HG03565 (cell line): ENCODE data around the gene PARD3B.

Source experiments
- ATAC-seq: cut with Tn5 transposase; IDR thresholded peaks from one replicate; pipeline ENCODE4 v1.9.1; 2021; ENCODE audit warnings: mild to moderate bottlenecking, moderate library complexity; ENCODE audit not compliant: unreplicated experiment

The PARD3B gene

DNA sequence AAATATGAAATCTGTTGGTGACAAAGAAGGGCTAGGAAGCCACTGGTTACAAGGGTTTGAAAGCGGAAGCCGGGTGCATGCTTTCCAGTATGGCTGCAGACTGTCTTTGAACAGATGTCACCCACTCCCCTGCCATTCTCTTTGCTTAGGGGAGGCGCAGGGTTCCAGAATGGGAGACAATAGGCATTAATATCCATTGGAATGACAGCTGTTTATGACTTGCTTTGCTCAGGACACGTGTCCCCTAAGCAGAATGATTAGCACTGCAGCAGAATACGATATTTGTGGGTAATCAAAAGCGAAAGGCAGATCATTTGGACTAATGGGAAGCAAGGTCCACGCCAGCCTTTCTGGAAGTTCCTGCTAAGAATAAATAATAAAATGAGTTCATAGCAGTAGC is 1111.2 kb downstream of the PARD3B start:
- no peak for ATAC-seq

DNA sequence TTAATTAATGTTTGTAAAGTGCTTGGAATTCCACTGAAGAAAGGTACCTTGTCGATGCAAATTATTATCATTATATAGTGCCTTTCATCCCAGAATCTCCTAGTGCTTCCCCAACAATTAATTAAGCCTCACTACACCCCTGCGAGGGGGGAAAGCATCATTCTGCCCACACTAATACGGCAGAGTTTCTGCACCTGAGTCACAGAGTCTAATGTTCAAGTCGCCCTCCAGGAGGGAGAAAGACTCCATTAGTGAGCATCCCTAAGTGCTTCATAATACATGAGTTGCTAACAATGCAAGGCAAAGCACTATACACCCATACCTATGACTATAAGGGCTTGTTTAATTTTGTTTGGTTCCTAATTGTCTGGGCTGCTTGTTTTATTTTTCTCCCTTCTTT is 1111.7 kb downstream of the PARD3B start:
- ATAC-seq: no peak

DNA sequence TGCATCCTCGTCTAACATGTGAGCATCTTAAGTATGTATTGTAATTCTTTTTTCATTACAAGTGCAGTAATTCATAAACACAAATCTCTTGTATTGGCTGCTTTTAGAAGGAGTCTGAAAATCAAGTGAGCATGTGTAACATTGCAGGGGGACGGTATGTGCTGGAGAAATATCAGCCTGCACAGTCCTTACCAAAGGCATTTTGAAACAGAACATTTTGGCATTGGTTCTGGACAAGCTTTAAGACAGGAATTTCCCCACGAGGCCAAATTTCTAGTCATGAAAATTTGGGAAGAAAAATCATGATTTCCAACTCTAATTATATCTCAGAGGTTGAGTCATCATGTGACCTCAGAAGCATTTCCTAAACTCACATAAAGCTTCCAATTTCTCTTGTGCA is 1112.3 kb downstream of the PARD3B start:
- ATAC-seq: no peak

DNA sequence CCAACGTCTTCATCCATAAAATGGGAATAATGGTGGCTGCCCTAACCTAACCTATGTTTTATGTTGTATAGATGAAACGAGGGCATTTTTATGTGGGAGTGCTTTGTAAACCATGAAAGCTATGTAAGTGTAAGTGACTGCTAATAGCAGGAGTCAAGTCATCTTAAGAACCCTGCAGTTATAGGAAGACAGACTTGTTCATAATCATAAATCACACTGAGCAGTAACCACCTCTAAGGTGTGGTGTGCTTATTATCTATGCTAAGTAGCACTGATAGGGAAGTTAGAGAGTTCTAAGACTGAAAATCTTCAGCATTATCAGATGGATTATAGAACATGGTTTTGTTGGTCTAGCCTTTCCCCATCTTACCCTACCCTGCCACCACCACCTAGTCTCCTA is 1112.8 kb downstream of the PARD3B start:
- no peak for ATAC-seq

DNA sequence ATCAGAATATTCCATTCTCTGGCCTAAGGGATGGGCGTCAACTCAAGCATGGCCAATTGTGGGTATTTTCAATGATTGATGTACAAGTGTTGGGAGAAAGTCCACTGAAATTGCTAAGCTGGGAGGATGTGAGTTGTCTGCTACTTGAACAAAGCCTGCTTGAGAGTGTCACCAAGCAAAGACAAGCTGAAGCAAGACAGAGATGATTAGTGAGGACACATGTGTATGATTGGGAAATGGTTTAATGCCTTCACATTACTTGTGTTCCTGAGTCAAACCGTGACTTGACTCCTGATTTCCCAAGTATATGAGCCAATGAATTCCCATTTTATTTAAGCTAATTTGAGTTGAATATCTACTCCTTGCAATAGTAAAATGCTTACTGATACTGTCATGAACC is 1113.3 kb downstream of the PARD3B start:
- no peak for ATAC-seq

DNA sequence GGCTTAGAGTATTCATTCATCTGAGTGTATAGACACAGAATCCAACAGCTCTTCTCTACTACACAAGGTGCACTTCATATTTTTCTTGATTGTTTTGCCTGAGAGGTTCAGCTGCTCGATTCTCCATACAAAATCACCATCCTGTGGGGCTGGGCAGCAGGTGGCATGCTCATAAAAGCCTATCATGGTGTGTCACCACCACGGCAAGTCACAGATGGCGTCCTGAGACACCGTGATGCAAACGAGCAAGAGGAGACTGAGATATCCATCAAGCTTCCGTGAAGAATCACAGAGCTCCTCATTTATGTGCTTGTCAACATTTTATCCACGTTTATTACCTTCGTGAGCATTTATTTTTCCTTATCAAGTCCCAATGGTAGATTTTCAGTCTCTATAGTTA is 1114.6 kb downstream of the PARD3B start:
- no peak for ATAC-seq

DNA sequence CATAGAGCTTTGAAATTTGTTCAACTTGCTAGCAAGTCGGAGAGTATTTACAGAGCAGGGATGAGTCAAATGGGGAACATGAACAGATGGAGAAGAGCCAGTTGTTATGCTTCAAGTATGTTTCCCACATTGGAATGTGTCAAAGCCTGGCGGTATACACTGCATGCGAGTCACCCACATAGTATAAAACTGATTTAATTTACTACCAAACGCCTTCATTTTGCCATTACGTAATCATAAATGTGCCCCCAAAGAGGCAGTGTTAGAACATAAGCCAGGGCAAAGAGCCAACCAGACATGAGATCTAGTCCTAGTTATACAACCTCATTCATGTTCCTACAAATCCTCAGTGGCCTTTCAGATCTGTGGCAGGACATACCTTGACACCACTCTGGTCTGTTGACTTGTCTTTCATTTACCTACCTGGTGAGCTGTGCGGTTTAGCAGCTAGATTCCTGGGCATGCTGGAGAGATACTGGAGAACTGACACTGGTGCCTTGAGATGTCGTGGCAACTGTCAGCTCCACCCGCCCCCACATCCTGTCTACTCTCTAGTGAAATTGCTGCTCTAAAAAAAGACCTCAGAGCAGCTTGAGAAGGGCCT is 1115.3 kb downstream of the PARD3B start:
- no peak for ATAC-seq

DNA sequence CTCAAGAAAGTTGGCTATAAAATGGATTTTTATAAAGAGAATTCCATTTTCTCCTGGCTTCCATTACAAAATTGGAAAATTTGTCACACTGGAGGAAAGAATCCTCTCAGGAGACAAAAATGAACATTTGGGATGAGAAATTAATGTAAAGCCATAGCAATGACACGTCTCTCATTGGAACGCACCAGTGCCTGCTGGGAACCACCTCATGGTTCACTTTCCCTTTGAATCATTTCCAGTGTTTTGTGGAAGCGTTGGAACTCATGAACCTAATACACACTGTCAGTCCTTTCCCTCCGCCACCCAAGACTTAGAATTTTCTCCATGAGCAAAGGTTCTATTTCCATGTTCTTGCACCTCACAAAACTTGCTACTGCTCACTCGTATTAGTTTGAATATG is 1116.0 kb downstream of the PARD3B start:
- no peak for ATAC-seq

DNA sequence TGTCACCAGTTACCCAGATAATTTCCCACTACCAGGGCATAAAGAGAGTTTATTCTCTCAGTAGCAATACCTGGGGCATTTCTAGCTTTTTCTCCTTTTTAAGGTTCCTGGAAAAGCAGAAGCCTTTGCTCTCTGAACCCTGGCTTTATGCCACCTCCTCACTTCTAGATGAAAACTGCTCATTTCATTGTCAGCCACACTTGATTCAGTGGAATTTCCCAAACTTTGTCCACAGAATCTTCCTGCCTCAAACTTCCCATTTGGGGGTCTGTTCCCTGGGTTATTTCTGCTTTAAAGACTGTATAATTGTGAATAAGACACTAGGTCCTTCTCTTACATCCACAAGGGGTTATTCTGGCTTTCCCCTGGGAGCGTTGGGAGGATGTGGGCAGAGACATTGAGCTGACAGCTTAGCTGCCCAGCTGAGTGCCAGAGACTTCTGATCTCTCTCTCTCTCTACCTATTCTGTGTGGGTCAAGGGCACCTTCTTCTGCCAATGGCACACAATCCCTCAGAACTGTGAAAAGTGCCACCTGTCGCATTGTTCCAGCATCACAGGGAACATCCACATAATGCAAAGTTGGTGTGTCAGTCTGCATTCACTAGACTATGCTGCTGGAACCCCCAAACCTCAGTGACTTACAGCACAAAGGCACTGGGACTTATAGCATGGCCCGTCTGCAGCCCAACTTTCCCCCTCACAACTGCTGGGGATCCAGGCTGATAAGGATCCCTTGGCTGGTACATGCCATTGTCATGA is 1117.1 kb downstream of the PARD3B start:
- ATAC-seq: no peak

DNA sequence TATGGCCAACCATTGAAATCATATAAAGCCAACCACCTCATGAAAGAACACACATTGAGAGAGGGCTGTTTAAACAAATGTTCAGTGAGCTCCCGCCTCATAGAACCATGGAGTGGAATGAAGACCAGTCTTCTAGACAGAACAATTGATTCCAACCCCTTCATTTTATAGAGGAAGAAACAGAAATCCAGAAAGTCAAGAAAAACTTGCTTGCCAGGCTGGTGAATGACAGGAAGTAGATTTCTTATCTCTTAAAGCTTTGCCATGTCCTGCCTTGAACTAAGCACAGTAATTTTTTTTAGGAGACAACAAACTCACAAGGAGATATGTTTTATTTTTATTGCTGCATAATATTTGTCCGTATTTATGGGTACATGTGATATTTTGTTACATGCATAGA is 1120.5 kb downstream of the PARD3B start:
- ATAC-seq: no peak
